Measurements from ENCODE around the gene RPUSD1. TPM values are rescaled to one million over a fixed set of nuclear protein-coding genes. Genes with fewer than 3 reads are reported as not detected.

The RPUSD1 gene
- total RNA-seq, 1 experiment from 2014 or later = 72.6 TPM

GRCh38 chr16:830107-830870 is 42.1 kb upstream of the RPUSD1 start:
- Histone ChIP-seq H3K4me1 (ENCODE audit: insufficient read depth, low read length) (no peaks in the 10 kb centered on the region), H3K27ac (ENCODE audit: low read length) (no peak overlapping the region), H3K27me3 (ENCODE audit: low read length) (no peaks in the 10 kb centered on the region), H3F3A (ENCODE audit: low read length, unreplicated experiment) (no peaks in the 10 kb centered on the region), H3K9me2 (replicated peaks; ENCODE audit: low read length) (no peaks in the 10 kb centered on the region), H3K9me3 (ENCODE audit: low read length) (no peaks in the 10 kb centered on the region), H2AFZ (ENCODE audit: low read length) (no peak overlapping the region), H3K9ac (ENCODE audit: low read length) (no peak overlapping the region), H3K4me3 (ENCODE audit: low read length) (no peak overlapping the region), H3K79me2 (ENCODE audit: low read length) (no peaks in the 10 kb centered on the region), H3K4me2 (ENCODE audit: low read length) (no peak overlapping the region), H3K36me3 (ENCODE audit: low read depth, low read length) (no peaks in the 10 kb centered on the region), H4K20me1 (ENCODE audit: low read length) (no peaks in the 10 kb centered on the region)
- CTCF ChIA-PET = no interaction called here
- intact Hi-C loops (cut with micrococcal nuclease) = no loop called here
- DNase-seq (no peak), ATAC-seq (no peak)
- TF ChIP-seq CTCF (conservative IDR thresholded peaks at IDR 0.05; ENCODE audit: low read depth, low read length) (no peak), EZH2 (IDR thresholded peaks at IDR 0.05; ENCODE audit: low read length, unreplicated experiment) (no peak), EZH2phosphoT487 (IDR thresholded peaks at IDR 0.05; ENCODE audit: borderline replicate concordance, low read length) (no peak)
- BruUV-seq (replicated peaks) = no TSS peak
- POLR2A ChIA-PET (ENCODE audit: unreplicated experiment) = no interaction called here

- H3F3A ChIP-seq (ENCODE audit: low read length, unreplicated experiment) = no peaks in the 10 kb centered on the region
- H3K9me3 ChIP-seq (ENCODE audit: low read length) = no peaks in the 10 kb centered on the region
- no peak for TF ChIP-seq EZH2 (IDR thresholded peaks at IDR 0.05; ENCODE audit: low read length, unreplicated experiment)
- ChIA-PET POLR2A (ENCODE audit: unreplicated experiment) (no interaction called here), CTCF (no interaction called here)
- no peak overlapping the region for H3K4me3 ChIP-seq (ENCODE audit: low read length)
- no peaks in the 10 kb centered on the region for H3K36me3 ChIP-seq (ENCODE audit: low read depth, low read length)
- no peaks in the 10 kb centered on the region for H3K27me3 ChIP-seq (ENCODE audit: low read length)
- no peak overlapping the region for H3K4me2 ChIP-seq (ENCODE audit: low read length)
- no peak overlapping the region for H3K27ac ChIP-seq (ENCODE audit: low read length)
- H3K9me2 ChIP-seq (replicated peaks; ENCODE audit: low read length) = no peaks in the 10 kb centered on the region
- BruUV-seq (replicated peaks) = no TSS peak
- no peak overlapping the region for H3K9ac ChIP-seq (ENCODE audit: low read length)
- H3K79me2 ChIP-seq (ENCODE audit: low read length) = no peaks in the 10 kb centered on the region
- intact Hi-C loops (cut with micrococcal nuclease) = no loop called here
- no peak for DNase-seq
- no peaks in the 10 kb centered on the region for H4K20me1 ChIP-seq (ENCODE audit: low read length)
- H2AFZ ChIP-seq (ENCODE audit: low read length) = no peak overlapping the region
- no peak for ATAC-seq
- no peaks in the 10 kb centered on the region for H3K4me1 ChIP-seq (ENCODE audit: insufficient read depth, low read length)
Measured at GRCh38 chr16:828891-829290, 40.7 kb upstream of the RPUSD1 start.

GRCh38 chr16:827513-827912 is 39.3 kb upstream of the RPUSD1 start:
- Histone ChIP-seq H3K36me3 (ENCODE audit: low read depth, low read length) (no peaks in the 10 kb centered on the region), H3K9me3 (ENCODE audit: low read length) (no peaks in the 10 kb centered on the region), H3F3A (ENCODE audit: low read length, unreplicated experiment) (no peaks in the 10 kb centered on the region), H4K20me1 (ENCODE audit: low read length) (no peaks in the 10 kb centered on the region), H3K27me3 (ENCODE audit: low read length) (no peaks in the 10 kb centered on the region), H3K79me2 (ENCODE audit: low read length) (no peaks in the 10 kb centered on the region), H3K9ac (ENCODE audit: low read length) (no peak overlapping the region), H2AFZ (ENCODE audit: low read length) (no peak overlapping the region), H3K4me3 (ENCODE audit: low read length) (no peak overlapping the region), H3K27ac (ENCODE audit: low read length) (no peak overlapping the region), H3K4me2 (ENCODE audit: low read length) (no peak overlapping the region), H3K4me1 (ENCODE audit: insufficient read depth, low read length) (no peaks in the 10 kb centered on the region), H3K9me2 (replicated peaks; ENCODE audit: low read length) (no peaks in the 10 kb centered on the region)
- TF ChIP-seq EZH2phosphoT487 (IDR thresholded peaks at IDR 0.05; ENCODE audit: borderline replicate concordance, low read length) = no peak
- no peak for TF ChIP-seq EZH2 (IDR thresholded peaks at IDR 0.05; ENCODE audit: low read length, unreplicated experiment)
- no peak for TF ChIP-seq CTCF (conservative IDR thresholded peaks at IDR 0.05; ENCODE audit: low read depth, low read length)
- ATAC-seq (no peak), DNase-seq (no peak)
- POLR2A ChIA-PET (ENCODE audit: unreplicated experiment) = no interaction called here
- intact Hi-C loops (cut with micrococcal nuclease) = no loop called here
- BruUV-seq (replicated peaks) = no TSS peak
- CTCF ChIA-PET = no interaction called here

All from PC-3 (cell line).